H1 (cell line): ENCODE results near the gene NNMT. TPM values are rescaled to one million over a fixed set of nuclear protein-coding genes. Genes with fewer than 3 reads are reported as not detected.

Experiments used
- SIX5 ChIP-seq: IDR thresholded peaks from 2 replicates; pipeline ENCODE4 v1.6.1; 2011; ENCODE audit warnings: mild to moderate bottlenecking, low read depth, low read length
- polyA plus RNA-seq, 7 experiments: library from polyadenylated mRNA; depleted of rRNA in 3 of 7; stranded (reverse) in 5 of 7; unstranded in 2 of 7; fragments of >200 nt in 5 of 7; fragments of 200-250 nt in 2 of 7; gene quantifications; 1 replicate in 5 of 7; 2 replicates in 1 of 7; 4 replicates in 1 of 7; pipeline versions ENCODE4 v1.2.1 to v1.2.3, GENCODE V29; 2011 to 2013; ENCODE audit warnings: missing spikeins in 2 of 7, mixed read lengths in 2 of 7
- total RNA-seq: library from RNA; stranded (reverse); fragmentation: NEBNext Ultra II Directional; extraction: Animal tissue kit (Norgen Biotek cat#: 25700); gene quantifications from 2 replicates; pipeline ENCODE4 v1.2.1, GENCODE V29; 2021

NNMT gene
- total and polyA plus RNA-seq, 2 of the 8 experiments (the other 6 are each of a cell fraction or from before 2014, with no cell fraction given) = not detected

GRCh38 chr11:114359342-114359741 lies 63.1 kb downstream of the NNMT start (continued):
- TF ChIP-seq SIX5 = no peak
